Gastrocnemius medialis (tissue), 4 donors: ENCODE data around the gene GRIA3. TPM values are rescaled to one million over a fixed set of nuclear protein-coding genes. Genes with fewer than 3 reads are reported as not detected.
"Not testable (repeated sequence)": the region's sequence is repeated elsewhere in the genome, so short reads cannot be mapped to it uniquely, and the experiment has no call there.

Experiments used
- ATAC-seq, 2 donors: fragments of 150-250 bp; one replicate each; pipeline ENCODE4 v1.9.1; 2016
- DNase-seq, 2 donors: peaks; one replicate each; pipeline ENCODE4 v3.0.0-alpha.2; 2019
- H3K27ac ChIP-seq, 4 donors: fragments of 200-600 bp; sonication (generic); 1 replicate in 1 of 4; 2 replicates in 3 of 4; pipeline ENCODE4 v1.5.1; 2016 to 2018; ENCODE audit warnings: mild to moderate bottlenecking in 2 of 4, moderate library complexity in 1 of 4
- H3K27me3 ChIP-seq, 3 donors: fragments of 200-600 bp; sonication (generic) in 2 of 3; 1 replicate in 1 of 3; 2 replicates in 2 of 3; pipeline versions ENCODE4 v1.5.1 to v1.6.0; 2016 to 2019; ENCODE audit warnings: mild to moderate bottlenecking in 1 of 3, moderate library complexity in 1 of 3
- H3K36me3 ChIP-seq, 2 donors: fragments of 200-600 bp; sonication (generic) in 1 of 2; one replicate each; pipeline ENCODE4 v1.5.1; 2017 to 2018
- H3K4me1 ChIP-seq, 2 donors: fragments of 200-600 bp; sonication (generic) in 1 of 2; one replicate each; pipeline ENCODE4 v1.5.1; 2016 to 2017; ENCODE audit warnings: mild to moderate bottlenecking in 2 of 2
- H3K4me3 ChIP-seq, 4 donors: fragments of 200-600 bp; sonication (generic) in 3 of 4; 1 replicate in 1 of 4; 2 replicates in 3 of 4; pipeline ENCODE4 v1.5.1; 2016 to 2019; ENCODE audit warnings: mild to moderate bottlenecking in 2 of 4
- H3K9me3 ChIP-seq, 3 donors: fragments of 200-600 bp; sonication (generic) in 2 of 3; 1 replicate in 1 of 3; 2 replicates in 2 of 3; pipeline ENCODE4 v1.5.1; 2016 to 2019
- POLR2A ChIP-seq, 2 donors: fragments of 450-650 bp; IDR thresholded peaks; one replicate each; pipeline ENCODE4 v1.6.1; 2017; ENCODE audit warnings: antibody characterized with exemption in 2 of 2, mild to moderate bottlenecking in 2 of 2, moderate library complexity in 2 of 2
- in situ Hi-C, 4 donors: fragments of 200-750 bp; cut with MboI; loops; one replicate each; pipeline versions ENCODE4 v1.15.0 to v1.8.0; 2017; ENCODE audit warnings: low sequenced_read_pairs in 4 of 4
- intact Hi-C: fragments of 100-400 bp; cut with DNase I; formaldehyde crosslinking; loops from one replicate; pipeline ENCODE4 v1.15.1; 2023; ENCODE audit warnings: low total_unique reads
- total RNA-seq, 4 donors: library from RNA; depleted of rRNA; stranded (reverse); fragments of >200 nt; gene quantifications; one replicate each; pipeline versions ENCODE4 v1.1.0 to v1.2.3, GENCODE V29; 2016
- TF ChIP-seq, protein P1 (sequence below), 5 experiments: fragments of 450-650 bp in 3 of 5; fragments of 200-600 bp in 2 of 5; sonication (generic) in 2 of 5; IDR thresholded peaks in 4 of 5; conservative IDR thresholded peaks in 1 of 5; 1 replicate in 4 of 5; 2 replicates in 1 of 5; pipeline ENCODE4 v1.5.1; 2016 to 2019; ENCODE audit warnings: antibody characterized with exemption in 5 of 5, mild to moderate bottlenecking in 3 of 5, moderate library complexity in 3 of 5

Gene GRIA3
- total RNA-seq, 4 donors from 2014 or later: 0.05 to 0.24 (median 0.09) TPM; not detected in 1

DNA sequence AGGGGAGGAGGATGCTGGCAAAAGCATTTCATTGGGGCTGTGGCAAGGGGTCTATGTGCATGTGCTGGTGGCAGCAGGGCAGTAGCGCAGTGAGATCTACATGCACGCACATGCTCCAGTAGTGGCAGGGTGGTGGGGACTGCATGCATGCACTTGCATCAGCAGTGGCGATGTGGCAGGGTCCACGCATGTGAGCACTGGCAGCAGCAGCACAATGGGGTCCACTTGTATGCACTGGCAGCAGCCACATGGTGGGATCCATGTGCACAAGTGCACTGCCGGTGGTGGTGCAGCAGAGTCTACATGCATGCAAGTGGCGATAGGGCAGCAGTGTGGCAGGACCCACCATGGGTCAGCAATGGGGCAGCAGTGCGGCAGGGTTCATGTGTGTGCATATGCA, 315.7 kb downstream of the GRIA3 start:
- intact Hi-C loops (no loop called here), in situ Hi-C loops (no loop called here)
- TF ChIP-seq POLR2A (IDR thresholded peaks at IDR 0.05): no peak
- TF ChIP-seq, protein P1, sequence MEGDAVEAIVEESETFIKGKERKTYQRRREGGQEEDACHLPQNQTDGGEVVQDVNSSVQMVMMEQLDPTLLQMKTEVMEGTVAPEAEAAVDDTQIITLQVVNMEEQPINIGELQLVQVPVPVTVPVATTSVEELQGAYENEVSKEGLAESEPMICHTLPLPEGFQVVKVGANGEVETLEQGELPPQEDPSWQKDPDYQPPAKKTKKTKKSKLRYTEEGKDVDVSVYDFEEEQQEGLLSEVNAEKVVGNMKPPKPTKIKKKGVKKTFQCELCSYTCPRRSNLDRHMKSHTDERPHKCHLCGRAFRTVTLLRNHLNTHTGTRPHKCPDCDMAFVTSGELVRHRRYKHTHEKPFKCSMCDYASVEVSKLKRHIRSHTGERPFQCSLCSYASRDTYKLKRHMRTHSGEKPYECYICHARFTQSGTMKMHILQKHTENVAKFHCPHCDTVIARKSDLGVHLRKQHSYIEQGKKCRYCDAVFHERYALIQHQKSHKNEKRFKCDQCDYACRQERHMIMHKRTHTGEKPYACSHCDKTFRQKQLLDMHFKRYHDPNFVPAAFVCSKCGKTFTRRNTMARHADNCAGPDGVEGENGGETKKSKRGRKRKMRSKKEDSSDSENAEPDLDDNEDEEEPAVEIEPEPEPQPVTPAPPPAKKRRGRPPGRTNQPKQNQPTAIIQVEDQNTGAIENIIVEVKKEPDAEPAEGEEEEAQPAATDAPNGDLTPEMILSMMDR (IDR thresholded peaks at IDR 0.05 in 4 of 5, conservative IDR thresholded peaks at IDR 0.05 in 1 of 5): no peak
- ATAC-seq: no peak
- no peaks in the 10 kb centered on the region for H3K36me3 ChIP-seq
- no peak overlapping the region for H3K4me3 ChIP-seq
- H3K27ac ChIP-seq: no peak overlapping the region
- no peaks in the 10 kb centered on the region for H3K9me3 ChIP-seq
- no peak for DNase-seq
- no peaks in the 10 kb centered on the region for H3K27me3 ChIP-seq
- H3K4me1 ChIP-seq: no peaks in the 10 kb centered on the region

DNA sequence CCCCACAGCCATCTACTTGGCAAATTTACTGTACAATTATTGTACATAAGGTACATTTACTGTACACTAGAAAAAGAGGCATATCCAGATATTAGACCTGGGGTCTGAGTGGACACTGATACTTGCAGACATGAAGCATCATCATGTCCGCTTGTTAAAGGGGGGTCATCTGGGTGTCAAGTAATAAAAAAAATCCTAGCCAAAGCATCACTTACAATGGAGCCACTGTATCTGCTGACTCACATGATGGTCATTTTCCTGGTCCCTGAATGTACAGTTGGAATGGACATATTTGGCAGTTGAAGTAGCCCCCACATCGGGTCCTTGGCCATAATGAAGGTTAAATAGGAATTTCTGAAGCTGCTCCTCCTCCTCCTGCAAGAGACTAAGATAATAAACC, 320.0 kb downstream of the GRIA3 start:
- DNase-seq (no peak), ATAC-seq (no peak)
- in situ Hi-C loops (no loop called here), intact Hi-C loops (no loop called here)
- Histone ChIP-seq H3K27me3 (no peaks in the 10 kb centered on the region), H3K4me3 (no peak overlapping the region), H3K27ac (no peak overlapping the region), H3K4me1 (no peaks in the 10 kb centered on the region), H3K36me3 (no peaks in the 10 kb centered on the region), H3K9me3 (no peaks in the 10 kb centered on the region)
- no peak for TF ChIP-seq POLR2A (IDR thresholded peaks at IDR 0.05)
- TF ChIP-seq, protein P1 (IDR thresholded peaks at IDR 0.05 in 4 of 5, conservative IDR thresholded peaks at IDR 0.05 in 1 of 5): no peak

DNA sequence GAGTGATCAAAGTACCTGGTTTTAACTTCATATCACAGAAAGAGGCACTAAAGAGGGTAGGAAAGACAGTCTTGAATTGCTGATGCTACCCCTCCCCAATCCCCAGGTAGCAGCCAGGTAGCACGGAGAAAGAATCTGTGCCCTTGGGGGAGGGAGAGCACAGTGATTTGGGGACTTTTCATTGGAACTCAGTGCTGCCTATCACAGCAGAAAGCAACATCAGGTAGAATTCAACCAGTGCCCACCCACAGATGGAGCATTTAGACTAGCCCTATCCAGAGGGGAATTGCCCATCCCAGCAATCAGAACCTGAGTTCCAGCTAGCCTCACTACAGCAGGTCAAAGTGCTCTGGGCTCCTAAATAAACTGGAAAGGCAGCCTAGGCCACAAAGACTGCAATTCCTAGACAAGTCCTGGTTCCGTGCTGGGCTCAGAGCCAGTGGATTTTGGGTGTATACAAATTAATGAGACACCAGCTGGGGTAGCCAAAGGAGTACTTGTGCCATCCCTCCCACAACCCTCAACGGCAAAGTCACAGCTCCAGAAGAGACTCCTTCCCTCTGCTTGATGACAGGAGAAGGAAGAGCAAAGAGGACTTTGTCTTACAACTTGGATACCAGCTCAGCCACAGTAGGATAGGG, 320.7 kb downstream of the GRIA3 start:
- Histone ChIP-seq H3K4me3 (no peak overlapping the region), H3K36me3 (no peaks in the 10 kb centered on the region), H3K27me3 (no peaks in the 10 kb centered on the region), H3K27ac (no peak overlapping the region), H3K4me1 (no peaks in the 10 kb centered on the region), H3K9me3 (no peaks in the 10 kb centered on the region)
- in situ Hi-C loops: no loop called here
- no peak for DNase-seq
- intact Hi-C loops: no loop called here
- ATAC-seq: no peak
- TF ChIP-seq POLR2A (IDR thresholded peaks at IDR 0.05): no peak

DNA sequence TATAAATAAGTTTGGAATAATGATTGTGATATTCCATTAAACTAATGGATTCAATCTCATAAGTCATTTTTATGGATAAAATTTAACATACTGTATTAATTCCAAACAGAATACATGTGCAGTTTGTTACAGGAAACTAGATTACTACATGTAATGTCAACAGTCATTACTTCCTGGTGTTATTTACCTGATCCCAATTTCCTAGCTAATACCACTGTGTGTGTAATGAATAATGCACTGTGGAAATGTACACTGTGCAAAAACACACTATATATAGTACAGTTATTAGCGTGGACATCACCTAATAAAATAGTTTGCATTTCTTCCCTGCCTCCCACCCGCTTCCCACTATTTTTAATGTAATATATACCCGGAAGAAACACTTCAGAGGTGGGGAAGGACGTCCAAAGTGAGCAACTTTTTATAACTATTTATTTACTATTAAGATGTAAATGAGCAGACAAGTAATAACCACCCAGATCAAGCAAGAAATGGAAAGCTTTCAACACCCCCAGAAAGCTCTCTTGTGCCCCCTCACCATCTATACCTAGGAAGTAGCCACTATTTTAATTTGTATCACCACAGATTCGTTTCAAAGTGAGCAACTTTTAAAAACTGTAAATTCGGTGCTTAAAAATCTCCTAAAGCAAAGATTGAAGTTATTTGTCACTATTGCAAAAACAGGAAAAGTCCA, 329.7 kb downstream of the GRIA3 start:
- no peak for TF ChIP-seq POLR2A (IDR thresholded peaks at IDR 0.05)
- TF ChIP-seq, protein P1 (IDR thresholded peaks at IDR 0.05 in 4 of 5, conservative IDR thresholded peaks at IDR 0.05 in 1 of 5): no peak
- DNase-seq: no peak
- Histone ChIP-seq H3K4me1 (no peaks in the 10 kb centered on the region), H3K27ac (no peak overlapping the region), H3K4me3 (no peak overlapping the region), H3K27me3 (no peaks in the 10 kb centered on the region), H3K36me3 (no peaks in the 10 kb centered on the region), H3K9me3 (no peaks in the 10 kb centered on the region)
- no peak for ATAC-seq
- intact Hi-C loops: no loop called here
- in situ Hi-C loops: no loop called here

DNA sequence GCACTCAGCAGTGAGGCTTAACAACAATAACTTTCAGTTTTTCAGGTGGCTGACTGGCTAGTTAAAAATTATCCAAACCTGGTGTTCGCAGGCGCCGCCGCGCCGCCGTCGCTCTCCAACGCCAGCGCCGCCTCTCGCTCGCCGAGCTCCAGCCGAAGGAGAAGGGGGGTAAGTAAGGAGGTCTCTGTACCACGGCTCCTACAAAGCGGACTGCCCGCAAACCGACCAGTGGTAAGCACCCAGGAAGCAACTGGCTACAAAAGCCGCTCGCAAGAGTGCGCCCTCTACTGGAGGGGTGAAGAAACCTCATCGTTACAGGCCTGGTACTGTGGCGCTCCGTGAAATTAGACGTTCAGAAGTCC, 330.2 kb downstream of the GRIA3 start:
- DNase-seq, H3K36me3 ChIP-seq, intact Hi-C loops, H3K27me3 ChIP-seq, in situ Hi-C loops, H3K4me1 ChIP-seq, H3K4me3 ChIP-seq, H3K9me3 ChIP-seq, ATAC-seq, H3K27ac ChIP-seq: not testable (repeated sequence)
